ENCODE data around the gene CRABP1.

GRCh38 chr15:78358102-78358870, 18.1 kb downstream of the CRABP1 start:
- TF ChIP-seq EZH2 (IDR thresholded peaks at IDR 0.05; ENCODE audit: borderline replicate concordance, insufficient read depth, low read length, poor library complexity, severe bottlenecking) (no peak), REST (IDR thresholded peaks at IDR 0.05; ENCODE audit: borderline replicate concordance) (no peak), CTCF (IDR thresholded peaks at IDR 0.05; ENCODE audit: poor library complexity, severe bottlenecking) (no peak), POLR2AphosphoS5 (IDR thresholded peaks at IDR 0.05) (no peak), SMC3 (conservative IDR thresholded peaks at IDR 0.05; ENCODE audit: poor library complexity) (no peak), MXI1 (conservative IDR thresholded peaks at IDR 0.05; ENCODE audit: poor library complexity, severe bottlenecking) (no peak), EP300 (conservative IDR thresholded peaks at IDR 0.05; ENCODE audit: poor library complexity, severe bottlenecking) (no peak), TAF1 (IDR thresholded peaks at IDR 0.05; ENCODE audit: low read depth) (no peak)

All from neural cell (in vitro differentiated cells).